GM19240 (cell line): ENCODE measurements around the gene NAB1.

Experiments used
- DNase-seq: peaks from one replicate; pipeline ENCODE4 v3.0.0; 2011; ENCODE audit warnings: low spot score; ENCODE audit not compliant: insufficient read length

Gene NAB1

GRCh38 chr2:190668892-190669291 is 20.0 kb downstream of the NAB1 start:
- DNase-seq: no peak

- no peak for DNase-seq
Measured at GRCh38 chr2:190670182-190670946, 21.5 kb downstream of the NAB1 start.

GRCh38 chr2:190674966-190675650 is 26.2 kb downstream of the NAB1 start:
- no peak for DNase-seq

GRCh38 chr2:190677255-190677654 is 28.4 kb downstream of the NAB1 start:
- DNase-seq: no peak

- no peak for DNase-seq
Measured at GRCh38 chr2:190678444-190679162, 29.7 kb downstream of the NAB1 start.

GRCh38 chr2:190679391-190679790 is 30.5 kb downstream of the NAB1 start:
- DNase-seq: no peak

GRCh38 chr2:190679813-190680591 is 31.1 kb downstream of the NAB1 start:
- DNase-seq: no peak

- DNase-seq: no peak
Measured at GRCh38 chr2:190682168-190682567, 33.3 kb downstream of the NAB1 start.

GRCh38 chr2:190683802-190684201 is 34.9 kb downstream of the NAB1 start:
- no peak for DNase-seq

GRCh38 chr2:190684931-190685330 is 36.0 kb downstream of the NAB1 start:
- no peak for DNase-seq

- no peak for DNase-seq
Measured at GRCh38 chr2:190685333-190685732, 36.5 kb downstream of the NAB1 start.

GRCh38 chr2:190693533-190694232 is 44.8 kb downstream of the NAB1 start:
- no peak for DNase-seq

GRCh38 chr2:190694479-190694878 is 45.6 kb downstream of the NAB1 start:
- DNase-seq: no peak

GRCh38 chr2:190695739-190696138 is 46.9 kb downstream of the NAB1 start:
- DNase-seq: no peak

GRCh38 chr2:190696792-190697398 is 48.0 kb downstream of the NAB1 start:
- no peak for DNase-seq

- DNase-seq: no peak
Measured at GRCh38 chr2:190697421-190697820, 48.5 kb downstream of the NAB1 start.

- DNase-seq: no peak
Measured at GRCh38 chr2:190698895-190699294, 50.0 kb downstream of the NAB1 start.

- DNase-seq: no peak
Measured at GRCh38 chr2:190701586-190701985, 52.7 kb downstream of the NAB1 start.

- no peak for DNase-seq
Measured at GRCh38 chr2:190705280-190705679, 56.4 kb downstream of the NAB1 start.

- DNase-seq: no peak
Measured at GRCh38 chr2:190707726-190708125, 58.8 kb downstream of the NAB1 start.
